ENCODE results near the gene CD22. TPM values are rescaled to one million over a fixed set of nuclear protein-coding genes. Genes with fewer than 3 reads are reported as not detected.

Gene CD22
- total RNA-seq, 6 experiments from 2014 or later: 0.24 to 0.59 (median 0.57) TPM; not detected in 2

DNA sequence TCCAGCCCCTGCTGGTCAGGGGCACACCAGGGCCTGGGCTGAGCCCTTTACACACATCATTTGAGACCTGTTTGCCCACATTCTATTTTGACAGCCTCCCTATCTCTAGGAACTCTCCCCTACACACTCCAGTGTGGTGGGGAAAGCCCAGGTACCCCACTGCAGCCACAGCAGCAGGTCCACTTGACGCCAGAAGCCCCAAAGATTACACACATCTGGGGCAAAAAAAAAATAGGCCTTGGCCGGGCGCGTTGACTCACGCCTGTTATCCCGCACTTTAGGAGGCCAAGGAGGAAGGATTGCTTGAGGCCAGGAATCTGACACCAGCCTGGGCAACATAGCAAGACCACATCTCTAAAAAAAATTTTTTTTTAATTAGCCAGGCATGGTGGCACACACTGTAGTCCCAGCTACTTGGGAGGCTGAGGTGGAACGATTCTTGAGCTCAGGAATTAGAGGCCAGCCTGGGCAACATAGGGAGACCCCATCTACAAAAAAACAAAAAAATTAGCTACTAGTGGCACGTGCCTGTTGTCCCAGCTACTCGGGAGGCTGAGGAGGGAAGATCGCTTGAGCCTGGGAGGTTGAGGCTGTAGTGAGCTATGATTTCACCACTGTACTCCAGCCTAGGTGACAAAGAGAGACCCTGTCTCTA lies 18.0 kb upstream of the CD22 start:
- Mint-ChIP-seq H3K27ac (no peak overlapping the region), H3K4me1 (ENCODE audit: low read depth) (no peaks in the 10 kb centered on the region), H3K4me3 (no peak overlapping the region), H3K36me3 (ENCODE audit: low read depth) (no peaks in the 10 kb centered on the region), H3K9me3 (no peaks in the 10 kb centered on the region), H3K27me3 (ENCODE audit: insufficient read depth) (peaks cover 19% of the 10 kb centered on the region)
- no peak for TF ChIP-seq CTCF (IDR thresholded peaks at IDR 0.05)
- DNase-seq: no peak

DNA sequence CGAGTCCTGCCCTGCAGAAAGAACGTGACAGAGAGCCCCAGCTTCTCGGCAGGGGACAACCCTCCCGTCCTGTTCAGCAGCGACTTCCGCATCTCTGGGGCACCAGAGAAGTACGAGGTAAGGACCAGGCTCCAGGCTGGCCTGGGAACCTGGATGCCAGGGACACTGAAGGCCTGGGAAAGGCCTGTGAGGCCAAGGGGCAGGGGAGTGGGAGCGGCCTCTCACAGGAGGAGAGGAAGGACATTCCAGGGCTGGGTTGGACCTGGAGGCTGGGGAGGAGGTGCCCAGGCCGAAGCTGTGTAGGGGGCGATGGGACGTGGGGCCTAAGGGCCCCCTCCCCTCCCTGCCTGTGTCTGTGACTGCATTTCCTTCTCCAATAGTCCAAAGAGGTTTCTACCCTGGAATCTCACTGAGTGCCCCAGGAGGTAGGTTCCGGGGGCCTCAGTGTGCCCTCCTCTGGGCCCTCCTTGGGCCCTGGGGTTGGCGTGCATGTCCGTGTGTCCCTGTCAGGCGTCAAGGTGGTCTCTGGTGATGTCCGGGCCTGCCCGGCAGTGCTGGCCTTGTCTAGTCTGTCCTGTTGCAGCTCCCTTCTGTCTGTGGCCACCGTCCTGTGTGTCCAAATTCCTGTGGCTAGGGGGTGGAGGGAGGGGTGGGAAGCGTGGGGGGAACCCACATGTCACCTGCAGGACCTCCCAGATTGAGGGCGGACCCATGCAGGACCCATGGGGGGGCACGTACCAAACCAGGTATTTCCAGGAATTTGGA lies 16.9 kb upstream of the CD22 start:
- Mint-ChIP-seq H3K4me3 (no peak overlapping the region), H3K36me3 (ENCODE audit: low read depth) (no peaks in the 10 kb centered on the region), H3K4me1 (ENCODE audit: low read depth) (no peaks in the 10 kb centered on the region), H3K27me3 (ENCODE audit: insufficient read depth) (peaks cover 19% of the 10 kb centered on the region), H3K27ac (no peak overlapping the region), H3K9me3 (no peaks in the 10 kb centered on the region)
- TF ChIP-seq CTCF (IDR thresholded peaks at IDR 0.05): no peak
- DNase-seq: no peak

GRCh38 chr19:35313587-35313986 lies 15.4 kb upstream of the CD22 start:
- peaks cover 3% of the 10 kb centered on the region for H3K4me1 Mint-ChIP-seq (ENCODE audit: low read depth)
- no peak for TF ChIP-seq CTCF (IDR thresholded peaks at IDR 0.05)

DNA sequence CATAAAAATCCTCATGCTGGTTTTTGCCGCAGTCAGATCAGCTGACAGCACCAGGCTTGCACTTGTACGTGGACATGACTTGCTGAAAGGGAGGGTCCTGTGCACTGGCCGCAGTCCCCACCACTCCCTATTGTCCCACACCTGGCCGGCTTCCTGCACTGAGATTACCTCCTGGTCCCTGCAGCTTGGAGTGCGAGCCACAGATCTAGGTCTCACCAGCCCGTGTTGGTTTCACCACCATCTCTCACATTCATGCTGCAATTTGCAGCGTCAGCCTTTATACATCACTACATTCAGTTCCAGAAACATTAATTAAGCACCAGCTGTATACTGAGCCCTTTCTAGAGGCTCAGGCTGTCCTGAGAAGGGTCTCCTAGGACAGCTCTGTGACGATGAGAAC lies 15.0 kb upstream of the CD22 start:
- Mint-ChIP-seq H3K27ac (no peak overlapping the region), H3K4me3 (no peak overlapping the region), H3K9me3 (no peaks in the 10 kb centered on the region), H3K36me3 (ENCODE audit: low read depth) (no peaks in the 10 kb centered on the region), H3K27me3 (ENCODE audit: insufficient read depth) (peaks cover 13% of the 10 kb centered on the region), H3K4me1 (ENCODE audit: low read depth) (peaks cover 8% of the 10 kb centered on the region)
- no peak for DNase-seq
- no peak for TF ChIP-seq CTCF (IDR thresholded peaks at IDR 0.05)

More at GRCh38 chr19:35313587-35313986, 15.4 kb upstream of the CD22 start:
- Mint-ChIP-seq H3K9me3 (no peaks in the 10 kb centered on the region), H3K4me3 (no peak overlapping the region), H3K27ac (no peak overlapping the region), H3K36me3 (ENCODE audit: low read depth) (no peaks in the 10 kb centered on the region), H3K27me3 (ENCODE audit: insufficient read depth) (peaks cover 15% of the 10 kb centered on the region)
- DNase-seq: no peak

DNA sequence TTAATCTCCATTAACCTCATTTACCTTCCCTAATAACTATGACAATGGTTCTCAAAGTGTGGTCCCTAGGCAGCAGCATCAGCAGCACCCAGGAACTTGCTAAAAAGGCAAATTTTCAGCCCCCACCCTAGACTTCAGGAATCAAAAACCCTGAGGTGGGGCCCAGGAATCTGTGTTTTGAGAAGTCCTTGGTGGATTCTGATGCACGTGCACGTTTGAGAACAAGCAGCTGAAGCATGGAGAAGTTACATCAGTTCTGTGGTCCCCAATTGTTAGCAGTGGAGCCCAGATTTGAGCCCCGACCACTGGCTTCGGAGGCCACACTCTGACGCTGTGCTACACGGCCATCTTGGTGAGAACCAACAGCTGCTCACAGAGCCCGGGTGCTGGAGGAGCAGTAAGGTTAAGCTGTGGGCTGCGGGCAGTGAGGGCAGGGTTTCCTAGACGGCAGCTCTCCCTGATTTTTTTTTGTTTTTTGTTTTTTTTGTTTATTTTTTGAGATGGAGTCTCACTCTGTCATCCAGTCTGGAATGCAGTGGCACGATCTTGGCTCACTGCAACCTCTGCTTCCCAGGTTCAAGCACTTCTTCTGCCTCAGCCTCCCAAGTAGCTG lies 14.0 kb upstream of the CD22 start:
- no peak for TF ChIP-seq CTCF (IDR thresholded peaks at IDR 0.05)
- no peak overlapping the region for H3K27ac Mint-ChIP-seq
- no peaks in the 10 kb centered on the region for H3K9me3 Mint-ChIP-seq
- DNase-seq: no peak
- no peaks in the 10 kb centered on the region for H3K36me3 Mint-ChIP-seq (ENCODE audit: low read depth)
- H3K4me3 Mint-ChIP-seq: no peak overlapping the region
- H3K4me1 Mint-ChIP-seq (ENCODE audit: low read depth): peaks cover 15% of the 10 kb centered on the region
- peaks cover 13% of the 10 kb centered on the region for H3K27me3 Mint-ChIP-seq (ENCODE audit: insufficient read depth)

Data from HFFc6 (cell line).